GM12874 (cell line): ENCODE results near the gene OR10A4.

ENCODE experiments used
- TF ChIP-seq, protein P1 (sequence below): IDR thresholded peaks from 2 replicates; pipeline ENCODE4 v1.5.1; 2011; ENCODE audit warnings: low read depth, mild to moderate bottlenecking, control low read depth, low read length, moderate library complexity; ENCODE audit not compliant: insufficient read depth

The OR10A4 gene, protein sequence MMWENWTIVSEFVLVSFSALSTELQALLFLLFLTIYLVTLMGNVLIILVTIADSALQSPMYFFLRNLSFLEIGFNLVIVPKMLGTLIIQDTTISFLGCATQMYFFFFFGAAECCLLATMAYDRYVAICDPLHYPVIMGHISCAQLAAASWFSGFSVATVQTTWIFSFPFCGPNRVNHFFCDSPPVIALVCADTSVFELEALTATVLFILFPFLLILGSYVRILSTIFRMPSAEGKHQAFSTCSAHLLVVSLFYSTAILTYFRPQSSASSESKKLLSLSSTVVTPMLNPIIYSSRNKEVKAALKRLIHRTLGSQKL

DNA sequence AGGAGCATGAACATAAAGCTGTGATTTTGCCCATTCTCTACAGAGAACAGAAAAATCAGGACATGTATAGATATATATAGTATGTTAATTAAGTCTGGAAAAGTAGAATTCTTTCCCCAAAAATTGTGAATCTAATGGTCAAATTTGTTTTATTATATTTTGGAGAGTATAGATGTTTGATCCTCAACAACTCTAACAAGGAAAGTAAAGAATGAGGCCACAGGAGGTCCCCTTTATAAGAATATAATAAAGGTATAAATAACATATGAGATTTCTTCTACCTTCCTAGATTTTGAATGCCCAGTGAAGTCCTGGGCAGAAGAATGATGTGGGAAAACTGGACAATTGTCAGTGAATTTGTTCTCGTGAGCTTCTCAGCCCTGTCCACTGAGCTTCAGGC lies at the start of gene OR10A4:
TSS of gene OR10A4 (plus strand) at position 301 of the 400 bp plus-strand sequence. CDS start at position 324, 23 bp downstream.
- TF ChIP-seq, protein P1, sequence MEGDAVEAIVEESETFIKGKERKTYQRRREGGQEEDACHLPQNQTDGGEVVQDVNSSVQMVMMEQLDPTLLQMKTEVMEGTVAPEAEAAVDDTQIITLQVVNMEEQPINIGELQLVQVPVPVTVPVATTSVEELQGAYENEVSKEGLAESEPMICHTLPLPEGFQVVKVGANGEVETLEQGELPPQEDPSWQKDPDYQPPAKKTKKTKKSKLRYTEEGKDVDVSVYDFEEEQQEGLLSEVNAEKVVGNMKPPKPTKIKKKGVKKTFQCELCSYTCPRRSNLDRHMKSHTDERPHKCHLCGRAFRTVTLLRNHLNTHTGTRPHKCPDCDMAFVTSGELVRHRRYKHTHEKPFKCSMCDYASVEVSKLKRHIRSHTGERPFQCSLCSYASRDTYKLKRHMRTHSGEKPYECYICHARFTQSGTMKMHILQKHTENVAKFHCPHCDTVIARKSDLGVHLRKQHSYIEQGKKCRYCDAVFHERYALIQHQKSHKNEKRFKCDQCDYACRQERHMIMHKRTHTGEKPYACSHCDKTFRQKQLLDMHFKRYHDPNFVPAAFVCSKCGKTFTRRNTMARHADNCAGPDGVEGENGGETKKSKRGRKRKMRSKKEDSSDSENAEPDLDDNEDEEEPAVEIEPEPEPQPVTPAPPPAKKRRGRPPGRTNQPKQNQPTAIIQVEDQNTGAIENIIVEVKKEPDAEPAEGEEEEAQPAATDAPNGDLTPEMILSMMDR = no peak

DNA sequence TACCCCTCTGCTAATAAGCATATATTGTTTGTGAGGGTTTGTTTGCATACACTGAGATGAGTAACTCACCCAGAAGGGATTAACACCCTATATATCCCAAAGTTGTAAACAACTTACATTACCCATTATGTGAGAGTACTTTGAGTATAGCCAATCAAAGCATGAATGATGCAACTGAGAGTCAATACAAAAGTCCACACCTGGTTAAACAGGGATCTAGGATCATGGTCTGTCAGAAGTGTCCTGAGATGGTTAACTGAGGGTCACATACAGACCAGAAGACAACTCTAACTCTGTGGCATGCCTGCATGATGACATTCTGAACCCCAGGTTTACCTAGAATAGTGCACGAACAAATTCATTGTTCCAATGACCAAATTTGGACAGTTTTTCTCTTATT lies 48.3 kb upstream of the OR10A4 start:
- TF ChIP-seq, protein P1 = no peak

DNA sequence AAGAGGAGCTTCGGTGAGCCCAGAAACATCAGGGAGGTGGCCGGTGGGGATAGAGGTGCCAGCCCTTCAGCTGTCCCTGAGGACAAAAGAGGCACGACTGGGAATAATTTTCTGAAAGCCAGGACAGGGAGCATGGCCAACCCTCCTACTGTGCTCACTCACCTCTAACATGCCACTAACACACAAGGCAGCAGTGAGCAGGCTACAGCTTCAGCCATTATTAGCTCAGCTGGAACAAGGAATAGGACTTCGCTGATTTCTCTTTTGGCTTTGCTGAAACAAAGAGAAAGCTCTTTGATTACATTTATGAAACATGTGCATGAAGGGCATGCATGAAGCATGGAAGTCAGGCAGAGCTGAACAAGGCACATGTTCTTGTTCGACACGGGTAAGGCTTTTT lies 43.1 kb upstream of the OR10A4 start:
- TF ChIP-seq, protein P1 = no peak

DNA sequence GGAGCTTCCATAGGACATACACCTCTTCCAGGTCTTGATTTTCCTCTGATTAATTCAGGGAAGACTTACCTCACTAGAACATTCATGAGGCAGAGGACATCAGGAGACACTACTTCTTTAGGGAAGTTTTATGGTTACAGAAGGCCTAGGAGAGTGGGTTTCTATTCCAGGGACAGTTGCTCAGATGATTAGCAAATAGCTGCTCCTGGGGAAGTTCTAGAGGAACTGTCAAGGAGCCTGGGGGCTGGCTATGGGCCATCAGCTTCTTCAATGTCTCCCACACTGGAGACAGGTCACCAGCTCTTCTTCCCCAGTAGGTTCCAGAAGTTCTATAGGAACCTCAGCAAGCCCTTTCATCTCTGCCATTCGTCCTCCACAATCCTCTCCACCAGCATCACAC lies 42.4 kb upstream of the OR10A4 start:
- TF ChIP-seq, protein P1 = no peak

DNA sequence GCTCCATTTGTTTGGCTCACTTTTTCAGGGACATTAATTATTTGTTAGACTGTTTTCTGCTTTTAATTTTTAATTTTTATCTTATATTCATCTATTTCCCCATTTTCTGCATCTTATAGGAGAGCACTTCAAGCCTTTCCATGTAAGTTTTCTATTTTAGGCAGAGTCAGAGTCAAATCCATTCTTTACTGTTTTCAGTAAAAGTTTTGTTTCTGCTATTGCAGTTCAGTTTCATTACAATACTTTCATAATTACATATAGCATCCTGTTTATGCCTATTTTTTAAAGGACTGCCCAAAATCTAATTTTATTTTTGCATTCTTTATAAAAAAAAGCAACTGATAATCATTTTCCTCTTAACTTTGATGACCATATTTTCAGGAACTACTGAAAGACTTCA lies 34.7 kb upstream of the OR10A4 start:
- TF ChIP-seq, protein P1 = no peak

DNA sequence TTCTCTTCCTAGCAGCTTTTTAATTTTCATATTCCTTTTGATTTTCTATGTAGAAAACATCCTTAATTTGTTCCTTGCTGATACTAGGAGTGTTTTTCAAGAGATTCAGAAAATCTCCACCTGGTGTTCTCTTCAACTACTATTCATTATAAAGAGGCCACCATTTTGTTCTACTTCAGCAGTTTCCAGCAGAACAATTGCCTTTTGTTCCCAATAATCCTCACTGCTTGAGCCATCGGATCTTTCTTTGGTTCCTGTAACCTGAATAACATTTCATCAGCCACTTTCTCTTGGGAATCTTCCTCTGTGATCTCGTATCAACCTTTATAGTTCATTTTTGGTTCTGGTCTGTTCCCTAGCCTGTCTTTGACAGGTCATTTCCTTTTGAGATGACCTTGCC lies 32.8 kb upstream of the OR10A4 start:
- TF ChIP-seq, protein P1 = no peak

DNA sequence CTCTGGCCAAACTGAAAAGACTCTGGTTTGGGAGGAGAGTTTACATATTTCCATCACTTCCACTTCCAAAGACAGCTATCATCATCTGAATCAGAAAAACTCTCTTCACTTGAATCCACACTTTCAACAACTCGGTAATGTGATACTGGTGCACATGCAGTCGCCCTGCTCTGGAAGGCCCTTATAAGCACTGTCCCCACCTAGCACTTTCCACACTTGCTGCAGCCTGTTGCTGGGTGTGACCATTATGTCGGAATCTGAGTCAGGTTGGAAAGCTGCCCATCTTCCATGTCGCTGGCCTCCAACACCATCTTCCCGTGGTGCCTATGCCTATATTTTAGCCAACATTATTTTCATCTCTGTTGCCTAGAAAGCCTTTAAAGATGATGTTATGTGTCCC lies 32.1 kb upstream of the OR10A4 start:
- TF ChIP-seq, protein P1 = no peak

DNA sequence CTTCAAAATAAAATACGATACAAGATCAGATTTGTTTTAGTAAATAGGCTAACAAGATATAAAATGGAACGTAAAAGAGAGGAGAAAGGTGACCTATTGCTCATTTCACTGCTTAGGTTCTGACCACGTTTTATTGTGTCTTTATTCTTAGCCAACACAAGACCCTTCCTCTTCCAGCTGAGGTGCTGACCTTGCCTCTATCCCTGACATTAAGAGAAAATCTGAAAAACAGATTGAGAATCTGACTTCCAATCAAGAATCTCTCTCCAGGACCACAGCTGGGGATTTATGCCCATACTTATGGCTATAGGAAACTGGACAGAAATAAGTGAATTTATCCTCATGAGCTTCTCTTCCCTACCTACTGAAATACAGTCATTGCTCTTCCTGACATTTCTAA lies 31.0 kb upstream of the OR10A4 start, which contains the start of gene OR10A5:
TSS of gene OR10A5 (plus strand) at position 301 of the 400 bp plus-strand sequence. CDS start at position 301, 0 bp downstream.
- TF ChIP-seq, protein P1 = no peak
